Activated CD4-positive, alpha-beta T cell treated with anti-CD3 and anti-CD28 coated beads, Interleukin-2, amount 10 ng/mL, durations not matched to agents 7 days and 5 days (primary cell): ENCODE measurements around the gene TMEM138. TPM values are rescaled to one million over a fixed set of nuclear protein-coding genes. Genes with fewer than 3 reads are reported as not detected.
A peak's percentile ranks its signal among the peaks of the same experiment; 100 is the strongest.

Experiments used
- CTCF ChIA-PET: fragments of 350-600 bp; sonication (Branson Sonifier 250); formaldehyde crosslinking; loops from one replicate; lab custom pipeline; 2021; ENCODE audit warnings: antibody characterized with exemption; lab: Charles Lee
- POLR2A ChIA-PET: fragments of 350-600 bp; sonication (Branson Sonifier 250); formaldehyde crosslinking; loops from one replicate; lab custom pipeline; 2021; ENCODE audit warnings: antibody characterized with exemption; lab: Charles Lee
- DNase-seq: peaks from one replicate; pipeline ENCODE4 v3.0.0-alpha.2; 2020
- H3K27ac Mint-ChIP-seq: one replicate; pipeline ENCODE4 v1.8.0; 2021; ENCODE audit warnings: mild to moderate bottlenecking, moderate library complexity, mixed read lengths
- H3K27me3 Mint-ChIP-seq: one replicate; pipeline ENCODE4 v1.8.0; 2021; ENCODE audit warnings: mixed read lengths
- H3K36me3 Mint-ChIP-seq: one replicate; pipeline ENCODE4 v1.8.0; 2021; ENCODE audit warnings: low read depth, mixed read lengths
- H3K4me1 Mint-ChIP-seq: one replicate; pipeline ENCODE4 v1.8.0; 2021; ENCODE audit warnings: mixed read lengths
- H3K4me3 Mint-ChIP-seq: one replicate; pipeline ENCODE4 v1.8.0; 2021; ENCODE audit warnings: mild to moderate bottlenecking, moderate library complexity, mixed read lengths
- H3K9me3 Mint-ChIP-seq: one replicate; pipeline ENCODE4 v1.8.0; 2021; ENCODE audit warnings: mixed read lengths
- total RNA-seq, 2 experiments: library from RNA; stranded (reverse); gene quantifications; one replicate each; pipeline ENCODE4 v1.2.3, GENCODE V29; 2021

TMEM138 gene
- total RNA-seq, result 10 to 100 TPM; 52.0 to 60.4 TPM

DNA sequence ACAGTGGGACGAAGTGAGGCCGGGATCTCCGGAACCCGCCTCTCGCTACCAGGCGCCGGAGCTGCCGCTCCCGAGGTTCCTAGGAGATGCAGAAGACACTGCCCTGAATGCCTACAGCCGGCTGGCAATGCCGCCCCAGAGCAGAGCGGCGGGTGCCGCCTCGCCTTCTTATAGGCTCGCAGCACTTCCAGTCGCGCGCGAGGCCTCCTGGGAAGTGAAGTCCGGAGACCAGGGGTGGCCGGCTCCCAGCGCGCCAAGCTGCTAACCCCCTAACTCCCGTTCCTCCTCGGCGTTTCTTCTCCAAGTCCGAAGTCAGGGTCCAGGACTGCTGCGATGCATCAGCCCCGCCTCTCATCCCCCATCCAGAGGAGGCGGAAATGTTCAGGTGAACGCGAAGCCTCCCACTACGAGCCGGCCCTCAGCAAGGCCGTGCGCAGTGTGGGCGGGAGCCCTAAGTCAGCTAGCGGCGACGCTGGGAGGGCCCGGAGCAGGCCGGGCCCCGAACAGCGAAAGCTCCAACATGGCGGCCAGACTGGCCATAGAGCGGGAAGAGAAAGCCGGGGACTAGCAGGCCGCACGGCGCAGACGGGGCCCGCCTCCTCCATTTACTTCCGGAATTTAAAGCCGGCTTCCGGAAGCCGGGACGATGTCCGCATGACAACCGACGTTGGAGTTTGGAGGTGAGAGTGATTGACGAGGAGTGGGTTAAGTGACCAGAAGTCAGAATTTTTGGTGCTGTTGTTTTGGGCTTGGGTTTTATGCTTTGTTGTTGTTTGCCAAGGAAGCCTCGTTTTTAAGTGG is at the start of gene TMEM138, which contains the start of gene CYB561A3:
TSS of gene TMEM138 (plus strand) at position 634 of the 801 bp plus-strand sequence. CDS start 2,017 bp downstream, outside the sequence.
TSS of gene CYB561A3 (minus strand) at position 142 of the 801 bp plus-strand sequence. CDS start 5,169 bp downstream, outside the sequence.
- peaks cover 25% of the 10 kb centered on the region for H3K36me3 Mint-ChIP-seq
- H3K9me3 Mint-ChIP-seq, result no peaks in the 10 kb centered on the region
- H3K27me3 Mint-ChIP-seq, result no peaks in the 10 kb centered on the region
- ChIA-PET CTCF (interaction anchor here (0.5 to 4.9 kb wide), 16 partner anchors 11 to 1443 kb away, joined by 3 to 53 read pairs (median 4); partner anchors contain the start of gene TMEM216), POLR2A (interaction anchor here (0.6 to 1.2 kb wide), 5 partner anchors 7 to 72 kb away, joined by 3 to 5 read pairs (median 3); partner anchors contain the start of genes DDB1 and TKFC)
- H3K27ac Mint-ChIP-seq, result peak within 1 kb of the TSS; percentile 99
- peaks cover 45% of the 10 kb centered on the region for H3K4me1 Mint-ChIP-seq
- peak within 1 kb of the TSS; percentile 100 for H3K4me3 Mint-ChIP-seq
- DNase-seq, result peak; percentile 93

DNA sequence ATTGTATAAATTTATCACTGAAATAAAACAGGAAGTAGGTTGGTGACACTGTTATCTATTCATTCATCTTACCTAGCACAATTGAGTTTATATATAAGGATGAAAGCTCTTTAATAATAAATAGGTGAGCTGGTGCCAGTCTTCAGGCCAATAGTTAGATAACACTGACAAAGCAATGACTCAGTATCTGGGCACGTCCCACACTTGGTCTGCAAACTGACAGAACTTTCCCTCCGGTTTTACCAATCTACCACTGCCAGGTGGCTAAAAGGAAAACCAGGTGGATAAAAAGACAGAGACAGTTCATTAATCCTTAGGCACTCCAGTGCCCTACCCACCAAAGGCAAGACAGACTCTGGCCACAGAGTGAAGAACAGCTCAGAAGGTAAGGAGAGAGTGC is 46.9 kb upstream of the TMEM138 start:
- no peak for DNase-seq
- no peak overlapping the region for H3K4me3 Mint-ChIP-seq
- POLR2A ChIA-PET, result no interaction called here
- no peaks in the 10 kb centered on the region for H3K27me3 Mint-ChIP-seq
- no peaks in the 10 kb centered on the region for H3K9me3 Mint-ChIP-seq
- CTCF ChIA-PET, result interaction anchor here (1.0 to 2.0 kb wide), 2 partner anchors 15 to 21 kb away, joined by 3 to 5 read pairs; no protein-coding TSS in a partner anchor
- H3K36me3 Mint-ChIP-seq, result peaks cover 52% of the 10 kb centered on the region
- H3K27ac Mint-ChIP-seq, result no peak overlapping the region
- no peaks in the 10 kb centered on the region for H3K4me1 Mint-ChIP-seq

DNA sequence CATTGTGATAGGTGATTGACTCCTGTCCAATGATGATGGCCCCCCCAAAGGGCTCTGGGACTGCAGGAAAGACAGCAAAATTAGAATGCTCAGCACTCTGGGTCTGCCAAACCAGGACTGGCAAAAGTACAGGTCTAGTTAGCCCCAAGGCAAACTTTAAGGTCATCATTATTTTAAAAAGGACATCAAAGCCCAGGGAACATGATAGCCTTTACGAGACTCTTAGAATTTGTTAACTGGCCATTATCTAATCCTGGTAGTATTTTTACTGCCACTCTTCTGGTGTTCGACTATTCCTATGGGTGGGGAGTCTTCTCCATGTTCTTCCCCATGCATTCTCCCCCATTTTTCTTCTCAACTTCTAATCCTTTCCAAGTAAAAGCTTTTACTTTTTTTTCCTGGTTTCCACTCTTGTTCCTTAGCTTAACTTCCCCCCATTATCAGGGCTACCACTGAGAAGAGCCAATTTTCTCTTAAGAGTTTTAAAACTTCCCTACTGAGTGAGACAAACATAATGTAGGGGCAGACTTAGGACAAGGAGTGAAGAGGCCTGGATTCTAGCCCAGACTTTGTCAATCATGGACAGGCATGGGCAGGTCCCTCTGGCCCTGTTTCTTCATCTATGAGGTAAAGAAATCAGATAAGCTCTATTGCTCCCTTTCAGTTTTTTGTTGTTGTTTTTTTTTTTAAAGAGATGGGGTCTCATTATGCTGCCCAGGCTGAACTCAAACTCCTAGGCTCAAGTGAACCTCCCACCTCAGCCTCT is 36.3 kb upstream of the TMEM138 start:
- Mint-ChIP-seq H3K4me1 (peaks cover 19% of the 10 kb centered on the region), H3K9me3 (no peaks in the 10 kb centered on the region), H3K27me3 (no peaks in the 10 kb centered on the region), H3K4me3 (no peak overlapping the region), H3K36me3 (peaks cover 56% of the 10 kb centered on the region), H3K27ac (no peak overlapping the region)
- no peak for DNase-seq
- POLR2A ChIA-PET, result no interaction called here
- CTCF ChIA-PET, result interaction anchor here (0.6 to 2.8 kb wide), 2 partner anchors 11 to 96 kb away, joined by 4 to 11 read pairs; no protein-coding TSS in a partner anchor

DNA sequence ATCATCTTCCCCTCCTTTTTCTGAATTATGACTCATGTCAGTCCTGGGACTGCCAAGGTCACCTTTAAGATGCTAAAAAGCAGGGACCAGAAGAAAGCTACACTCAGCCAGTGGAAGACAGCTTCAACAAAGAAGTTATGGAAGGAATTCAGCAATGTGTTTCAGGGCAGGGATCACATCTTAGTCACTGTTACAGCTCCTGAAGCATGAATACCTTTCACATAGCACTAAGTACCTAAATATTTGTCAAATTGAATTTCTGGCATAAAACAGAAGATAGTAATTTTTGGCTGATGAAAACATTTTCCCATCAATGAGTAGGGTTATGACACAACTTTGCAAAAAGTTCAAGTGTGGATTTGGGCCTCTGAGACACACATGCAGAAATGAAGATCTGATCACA is 34.5 kb upstream of the TMEM138 start:
- peaks cover 34% of the 10 kb centered on the region for H3K4me1 Mint-ChIP-seq
- H3K36me3 Mint-ChIP-seq, result peaks cover 55% of the 10 kb centered on the region
- CTCF ChIA-PET, result interaction anchor here (0.5 to 2.8 kb wide), 7 partner anchors 9 to 345 kb away, joined by 3 to 11 read pairs (median 3); no protein-coding TSS in a partner anchor
- H3K27ac Mint-ChIP-seq, result no peak overlapping the region
- H3K4me3 Mint-ChIP-seq, result no peak overlapping the region
- no peaks in the 10 kb centered on the region for H3K9me3 Mint-ChIP-seq
- no peak for DNase-seq
- POLR2A ChIA-PET, result no interaction called here
- no peaks in the 10 kb centered on the region for H3K27me3 Mint-ChIP-seq

DNA sequence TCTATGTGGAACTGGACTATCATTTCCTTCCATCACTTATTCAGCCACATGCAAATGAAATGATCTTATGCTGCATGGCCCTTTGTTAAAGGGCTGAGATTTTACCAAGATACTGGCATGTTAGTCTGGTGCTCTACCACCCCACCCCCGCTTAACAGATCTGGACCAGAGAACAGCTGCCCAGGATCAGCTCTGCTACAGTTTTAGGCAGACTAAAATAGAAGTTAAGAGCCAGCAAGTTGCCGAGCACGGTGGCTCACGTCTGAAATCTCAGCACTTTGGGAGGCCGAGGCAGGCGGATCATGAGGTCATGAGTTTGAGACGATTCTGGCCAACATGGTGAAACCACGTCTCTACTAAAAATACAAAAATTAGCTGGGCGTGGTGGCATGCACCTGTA is 33.8 kb upstream of the TMEM138 start:
- H3K4me1 Mint-ChIP-seq, result peaks cover 35% of the 10 kb centered on the region
- no peak overlapping the region for H3K27ac Mint-ChIP-seq
- H3K27me3 Mint-ChIP-seq, result no peaks in the 10 kb centered on the region
- H3K4me3 Mint-ChIP-seq, result no peak overlapping the region
- ChIA-PET CTCF (interaction anchor here (0.5 to 1.2 kb wide), 3 partner anchors 54 to 263 kb away, joined by 3 read pairs; no protein-coding TSS in a partner anchor), POLR2A (no interaction called here)
- H3K9me3 Mint-ChIP-seq, result no peaks in the 10 kb centered on the region
- no peak for DNase-seq
- peaks cover 51% of the 10 kb centered on the region for H3K36me3 Mint-ChIP-seq

DNA sequence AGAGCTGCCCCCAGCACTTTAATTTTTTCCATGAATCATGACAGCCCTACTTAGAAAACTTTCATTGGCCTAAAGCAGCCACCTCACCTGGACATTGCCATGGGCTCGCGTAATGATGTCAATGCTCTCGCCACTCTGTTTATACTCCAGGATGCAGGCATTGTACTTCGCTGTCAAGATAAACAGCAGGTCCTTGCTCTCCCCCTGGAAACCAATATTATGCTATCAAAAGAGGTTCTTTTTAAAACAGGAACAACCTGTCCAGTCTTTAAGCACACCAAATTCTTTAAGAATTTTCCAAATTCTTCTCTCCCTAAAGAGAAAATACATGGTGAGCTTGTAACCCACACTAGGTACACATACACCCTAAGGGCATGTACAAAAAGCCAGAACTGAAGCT is 32.3 kb upstream of the TMEM138 start:
- CTCF ChIA-PET, result interaction anchor here (0.9 to 1.5 kb wide), 4 partner anchors 13 to 117 kb away, joined by 3 to 4 read pairs (median 3); no protein-coding TSS in a partner anchor
- Mint-ChIP-seq H3K27ac (no peak overlapping the region), H3K36me3 (peaks cover 40% of the 10 kb centered on the region)

DNA sequence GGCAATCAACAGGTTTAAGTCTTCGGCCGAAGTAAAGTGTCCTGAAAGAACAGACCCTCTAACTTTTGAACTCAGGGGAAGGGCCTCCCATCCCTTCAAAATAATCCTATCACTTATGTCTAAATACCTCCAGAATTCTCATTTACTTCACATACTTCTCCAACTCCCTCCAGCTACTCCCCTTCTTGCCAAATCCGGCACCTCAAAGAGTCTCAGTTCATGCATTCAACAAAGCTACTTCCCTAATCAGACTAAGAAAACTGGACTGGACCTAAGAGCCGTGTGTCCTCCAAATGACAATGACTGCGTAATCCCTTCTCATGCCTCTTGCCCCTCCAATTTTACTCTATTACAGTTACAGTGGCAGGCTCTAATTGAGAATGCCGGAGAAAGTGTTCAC is 30.5 kb upstream of the TMEM138 start:
- Mint-ChIP-seq H3K36me3 (peaks cover 33% of the 10 kb centered on the region), H3K27ac (peak overlapping the region; percentile 99), H3K4me1 (peaks cover 66% of the 10 kb centered on the region), H3K9me3 (no peaks in the 10 kb centered on the region), H3K4me3 (peak overlapping the region; percentile 97), H3K27me3 (no peaks in the 10 kb centered on the region)
- CTCF ChIA-PET, result interaction anchor here (1.4 kb wide), 1 partner anchor 54 kb away, joined by 5 read pairs; no protein-coding TSS in a partner anchor
- POLR2A ChIA-PET, result no interaction called here
- no peak for DNase-seq

More for the DNA sequence above, 32.3 kb upstream of the TMEM138 start:
- Mint-ChIP-seq H3K9me3 (no peaks in the 10 kb centered on the region), H3K4me3 (no peak overlapping the region), H3K4me1 (peaks cover 49% of the 10 kb centered on the region), H3K27me3 (no peaks in the 10 kb centered on the region)
- POLR2A ChIA-PET, result no interaction called here
- no peak for DNase-seq

DNA sequence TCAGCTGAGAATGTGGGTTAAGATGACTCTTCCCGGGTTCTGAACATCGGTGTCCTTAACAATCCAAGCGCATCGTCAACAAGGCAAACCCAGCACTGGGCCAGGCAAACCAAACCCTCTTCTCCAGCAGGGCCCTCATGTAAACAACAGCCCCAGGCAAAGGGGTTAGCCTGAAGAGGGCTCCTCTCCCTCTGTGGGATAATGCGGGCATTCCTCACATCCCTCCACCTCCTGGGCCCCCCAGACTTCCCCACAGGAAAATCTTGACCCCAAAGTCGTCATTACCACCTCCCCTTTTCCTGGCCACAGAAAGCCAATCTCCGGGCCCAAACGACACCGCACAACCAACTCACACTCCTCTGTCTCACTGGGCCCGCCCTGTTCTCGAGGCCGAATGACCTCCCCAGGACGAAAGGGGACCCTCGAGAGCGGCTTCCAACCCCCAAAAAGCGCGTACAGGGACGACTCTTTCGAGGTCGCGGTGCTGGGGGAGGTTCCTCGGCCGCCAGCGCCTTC is 29.8 kb upstream of the TMEM138 start:
- H3K36me3 Mint-ChIP-seq, result peaks cover 33% of the 10 kb centered on the region
- peak overlapping the region; percentile 99 for H3K27ac Mint-ChIP-seq
- POLR2A ChIA-PET, result no interaction called here
- H3K4me3 Mint-ChIP-seq, result peak overlapping the region; percentile 97
- CTCF ChIA-PET, result interaction anchor here (1.4 kb wide), 1 partner anchor 53 kb away, joined by 5 read pairs; no protein-coding TSS in a partner anchor
- peaks cover 72% of the 10 kb centered on the region for H3K4me1 Mint-ChIP-seq
- H3K9me3 Mint-ChIP-seq, result no peaks in the 10 kb centered on the region
- DNase-seq, result peak; percentile 18
- H3K27me3 Mint-ChIP-seq, result no peaks in the 10 kb centered on the region

DNA sequence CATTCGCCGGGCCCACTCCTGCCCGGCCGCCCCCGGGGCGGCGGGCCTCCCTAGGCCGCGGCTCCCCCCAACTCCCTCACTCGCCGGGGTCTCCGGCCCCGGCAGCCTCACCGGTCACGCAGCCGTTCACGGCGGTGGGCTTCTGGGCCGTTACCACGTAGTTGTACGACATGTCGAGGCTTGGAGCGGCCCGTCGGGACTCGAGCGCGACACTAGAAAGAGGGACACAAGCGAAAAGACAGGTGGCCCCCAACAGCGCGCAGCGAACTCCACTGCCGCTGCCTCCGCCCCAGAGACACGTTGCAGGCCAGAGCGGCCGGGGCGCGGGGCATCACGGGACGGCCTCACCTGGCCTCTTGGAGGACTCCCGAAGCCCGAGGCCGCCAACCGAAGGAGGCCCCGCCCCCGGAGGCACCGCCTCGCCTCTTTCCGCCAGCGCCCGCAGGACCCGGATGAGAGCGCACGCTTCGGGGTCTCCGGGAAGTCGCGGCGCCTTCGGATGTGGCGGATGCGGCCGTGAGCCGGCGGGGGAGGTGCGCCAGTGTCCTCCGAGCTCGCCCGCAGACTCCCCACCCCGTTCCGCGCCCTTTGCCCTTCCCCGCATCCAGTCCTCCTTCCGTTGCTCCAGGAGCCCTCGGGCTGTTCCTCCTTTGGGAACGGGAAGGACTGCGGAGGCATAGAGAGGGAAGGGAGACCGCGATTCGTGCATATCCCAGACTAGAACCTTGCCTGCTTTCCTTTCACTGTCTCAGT is 29.2 kb upstream of the TMEM138 start, which contains the start of the genes DDB1 and TKFC:
TSS of gene DDB1 (minus strand) at position 309 of the 753 bp plus-strand sequence. CDS start at position 172, 137 bp downstream.
TSS of gene TKFC (plus strand) at position 432 of the 753 bp plus-strand sequence. CDS start 1,501 bp downstream, outside the sequence.
- peak within 1 kb of the TSS; percentile 97 for H3K4me3 Mint-ChIP-seq
- H3K4me1 Mint-ChIP-seq, result peaks cover 72% of the 10 kb centered on the region
- peak; percentile 97 for DNase-seq
- H3K27ac Mint-ChIP-seq, result peak within 1 kb of the TSS; percentile 99
- ChIA-PET CTCF (interaction anchor here (1.2 to 4.6 kb wide), 8 partner anchors 15 to 102 kb away, joined by 3 to 88 read pairs (median 4); partner anchors contain the start of genes CYB561A3 and TMEM138), POLR2A (interaction anchor here (1.2 kb wide), 1 partner anchor 29 kb away, joined by 5 read pairs; the partner anchor contains the start of gene TMEM138)
- H3K27me3 Mint-ChIP-seq, result no peaks in the 10 kb centered on the region
- peaks cover 29% of the 10 kb centered on the region for H3K36me3 Mint-ChIP-seq
- H3K9me3 Mint-ChIP-seq, result no peaks in the 10 kb centered on the region

DNA sequence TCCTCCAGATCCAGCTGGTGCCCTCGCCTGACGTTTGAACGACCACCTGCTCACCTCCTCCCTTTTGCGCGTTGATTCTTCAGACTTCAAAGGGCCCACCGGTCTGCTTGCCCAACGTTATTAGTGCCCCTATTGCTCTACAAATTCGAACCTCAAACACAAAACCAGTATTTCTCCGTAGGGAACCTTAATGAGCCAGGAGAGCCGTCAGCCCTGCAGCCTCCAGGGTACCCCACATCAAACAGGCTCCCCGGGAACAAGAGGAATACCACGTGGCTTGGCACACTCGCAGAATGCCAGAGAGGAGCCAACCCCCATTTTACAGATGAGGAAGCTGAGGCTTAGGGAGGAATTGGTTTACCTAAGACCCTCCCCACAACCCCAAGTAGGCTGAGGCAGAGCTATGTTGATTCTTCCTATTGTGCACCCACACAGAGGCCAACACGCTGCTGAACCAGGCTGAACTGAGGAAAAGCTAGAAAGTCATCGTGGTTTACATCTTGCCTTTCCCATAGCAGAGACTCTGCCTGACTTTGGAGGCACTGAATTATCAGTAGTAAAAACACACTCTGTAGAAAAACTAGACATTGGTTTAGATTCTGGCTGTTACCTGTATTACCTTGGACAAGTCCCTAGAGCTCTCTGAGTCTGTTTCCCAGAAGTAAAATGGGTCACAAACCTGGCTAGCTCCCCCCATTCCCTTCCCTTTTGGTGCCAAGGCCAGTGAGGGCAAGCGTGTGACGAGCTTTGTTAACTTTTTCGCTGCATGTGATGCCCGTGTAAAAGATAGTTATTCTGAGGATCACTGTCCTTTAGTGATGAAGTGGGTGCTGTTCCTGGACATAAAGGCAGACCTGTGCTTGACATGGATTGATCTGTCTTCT is 28.4 kb upstream of the TMEM138 start:
- Mint-ChIP-seq H3K9me3 (no peaks in the 10 kb centered on the region), H3K4me3 (peak overlapping the region; percentile 97), H3K27me3 (no peaks in the 10 kb centered on the region), H3K36me3 (peaks cover 24% of the 10 kb centered on the region), H3K27ac (peak overlapping the region; percentile 99), H3K4me1 (peaks cover 67% of the 10 kb centered on the region)
- CTCF ChIA-PET, result interaction anchor here (0.6 to 4.6 kb wide), 11 partner anchors 15 to 102 kb away, joined by 3 to 88 read pairs (median 4); partner anchors contain the start of genes CYB561A3, TMEM138 and TMEM216
- POLR2A ChIA-PET, result interaction anchor here (1.2 kb wide), 1 partner anchor 29 kb away, joined by 5 read pairs; the partner anchor contains the start of gene TMEM138
- no peak for DNase-seq
